HG03108 (cell line): Measurements from ENCODE around the gene NSL1.

Experiments used
- ATAC-seq: cut with Tn5 transposase; IDR thresholded peaks from one replicate; pipeline ENCODE4 v1.9.1; 2021; ENCODE audit warnings: moderate library complexity; ENCODE audit not compliant: unreplicated experiment

NSL1 gene

GRCh38 chr1:212688341-212689047 lies 103.1 kb downstream of the NSL1 start:
- no peak for ATAC-seq

- no peak for ATAC-seq
Observed at GRCh38 chr1:212687811-212688210, 103.8 kb downstream of the NSL1 start.

- no peak for ATAC-seq
Observed at GRCh38 chr1:212686591-212686990, 105.0 kb downstream of the NSL1 start.

GRCh38 chr1:212686069-212686468 lies 105.5 kb downstream of the NSL1 start:
- ATAC-seq: no peak

GRCh38 chr1:212685429-212685828 lies 106.1 kb downstream of the NSL1 start:
- ATAC-seq: no peak

GRCh38 chr1:212684521-212685090 lies 107.0 kb downstream of the NSL1 start:
- no peak for ATAC-seq

GRCh38 chr1:212684076-212684475 lies 107.5 kb downstream of the NSL1 start:
- no peak for ATAC-seq

GRCh38 chr1:212683357-212683722 lies 108.2 kb downstream of the NSL1 start:
- ATAC-seq: peak; percentile 72

GRCh38 chr1:212680680-212681389 lies 110.7 kb downstream of the NSL1 start:
- no peak for ATAC-seq

GRCh38 chr1:212678456-212679410 lies 112.8 kb downstream of the NSL1 start:
- ATAC-seq: peak; percentile 55

- ATAC-seq: no peak
Observed at GRCh38 chr1:212677573-212677972, 114.0 kb downstream of the NSL1 start.

- ATAC-seq: no peak
Observed at GRCh38 chr1:212677136-212677535, 114.4 kb downstream of the NSL1 start.
